Ovary (tissue), 3 donors: ENCODE measurements around the gene WDR1.

ENCODE experiments used
- CTCF ChIP-seq, 3 donors: fragments of 450-650 bp in 2 of 3; fragments of 200-600 bp in 1 of 3; IDR thresholded peaks; one replicate each; pipeline versions ENCODE4 v1.5.1 to v1.8.0; 2016 to 2022; ENCODE audit warnings: antibody characterized with exemption in 3 of 3, mild to moderate bottlenecking in 1 of 3
- POLR2A ChIP-seq: fragments of 450-650 bp; IDR thresholded peaks from one replicate; pipeline ENCODE4 v1.6.1; 2017; ENCODE audit warnings: antibody characterized with exemption, mild to moderate bottlenecking, moderate library complexity
- donor health status: DM: no; HTN: no; CAD: no.

- TF ChIP-seq CTCF (IDR thresholded peaks at IDR 0.05) (no peak), POLR2A (no peak)
Observed at GRCh38 chr4:10094841-10095240, 21.8 kb downstream of the WDR1 start.
